Hematopoietic multipotent progenitor cell treated with erythropoietin and hydrocortisone succinate and interleukin-3 and kit ligand, for 6 days (in vitro differentiated cells): ENCODE results near the gene TMEM218.
A peak's percentile ranks its signal among the peaks of the same experiment; 100 is the strongest.

ENCODE experiments used
- DNase-seq: peaks from one replicate; pipeline ENCODE4 v3.0.0-alpha.2; 2015

Gene TMEM218

DNA sequence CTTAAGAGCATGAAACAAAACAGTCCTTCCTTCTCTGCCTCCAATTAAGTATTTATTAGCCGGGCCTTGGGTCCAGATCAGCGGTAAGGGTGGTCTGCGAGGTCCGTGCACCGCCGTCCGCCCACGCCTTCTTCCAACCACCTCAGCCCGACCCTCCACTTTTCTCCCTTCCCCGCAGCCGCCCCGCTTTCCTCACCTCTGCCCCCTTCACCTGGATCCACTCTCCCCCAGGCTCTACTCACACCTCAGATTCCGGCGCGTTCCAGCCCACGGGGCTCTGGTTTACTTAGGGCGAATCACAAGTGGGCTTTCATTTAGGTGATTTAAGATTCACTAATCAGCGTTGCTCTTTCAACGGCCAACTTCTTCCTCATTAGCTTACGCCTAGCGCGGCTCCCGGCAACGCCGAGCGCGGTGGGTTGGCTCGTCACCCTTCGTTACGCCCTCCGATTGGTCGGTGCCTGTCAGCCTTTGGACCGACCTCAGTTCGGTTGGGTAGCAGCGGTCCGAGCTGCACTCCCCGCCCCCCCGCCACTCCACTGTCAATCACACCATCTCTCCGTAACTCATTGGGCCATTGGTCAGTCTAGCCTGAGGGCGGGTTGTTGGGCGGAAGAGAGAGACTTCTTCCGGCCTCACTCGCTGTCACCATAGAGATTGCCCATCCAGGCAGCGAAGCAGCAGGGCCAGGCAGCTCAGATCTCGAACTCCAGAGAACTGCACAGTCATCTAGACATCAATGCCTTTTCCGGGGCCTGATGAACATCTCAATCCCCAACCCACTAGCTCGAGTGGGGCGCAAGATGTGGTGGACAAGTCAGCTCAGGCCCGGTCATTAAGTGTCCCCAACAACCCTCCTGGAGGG, at the start of gene TMEM218:
Gene TMEM218 (minus strand): TSS at position 284 of the 865 bp plus-strand sequence. CDS start 9,385 bp downstream, outside the sequence.
- DNase-seq: peak; percentile 99

DNA sequence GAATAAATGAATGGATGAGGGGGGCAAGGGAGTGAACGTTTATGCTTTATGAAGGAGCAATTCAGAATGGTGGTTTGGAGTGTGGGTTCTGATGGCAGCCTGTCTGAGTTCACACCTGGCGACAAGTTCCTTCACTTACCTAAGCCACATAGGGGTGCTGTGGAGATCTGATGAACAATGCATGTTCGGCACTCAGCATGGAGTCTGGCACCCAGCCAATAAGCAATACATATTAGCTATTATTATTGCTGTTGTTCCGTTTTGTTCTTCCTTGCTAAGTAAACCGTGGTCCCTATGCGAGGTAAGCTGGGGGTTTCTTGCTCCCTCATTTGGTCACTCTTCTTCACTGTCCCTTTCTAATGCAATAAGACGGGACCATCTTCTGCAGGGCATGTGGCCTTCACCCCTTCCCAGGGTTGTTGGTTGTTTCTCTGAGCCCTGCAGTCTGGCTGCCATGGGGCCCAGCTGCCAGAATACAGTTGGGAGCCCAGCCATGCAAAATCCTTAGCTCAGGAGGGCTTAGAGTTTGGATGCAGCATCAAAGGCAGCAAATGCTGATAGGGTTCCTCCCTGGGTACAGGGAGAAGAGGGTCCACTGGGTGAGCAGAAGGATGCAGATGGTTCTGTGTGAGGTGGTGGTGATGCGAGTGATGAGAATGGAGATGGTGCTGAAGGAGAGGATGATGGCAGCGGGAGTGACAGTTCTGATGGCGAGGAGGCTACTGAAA, 46.7 kb upstream of the TMEM218 start:
- DNase-seq: no peak

DNA sequence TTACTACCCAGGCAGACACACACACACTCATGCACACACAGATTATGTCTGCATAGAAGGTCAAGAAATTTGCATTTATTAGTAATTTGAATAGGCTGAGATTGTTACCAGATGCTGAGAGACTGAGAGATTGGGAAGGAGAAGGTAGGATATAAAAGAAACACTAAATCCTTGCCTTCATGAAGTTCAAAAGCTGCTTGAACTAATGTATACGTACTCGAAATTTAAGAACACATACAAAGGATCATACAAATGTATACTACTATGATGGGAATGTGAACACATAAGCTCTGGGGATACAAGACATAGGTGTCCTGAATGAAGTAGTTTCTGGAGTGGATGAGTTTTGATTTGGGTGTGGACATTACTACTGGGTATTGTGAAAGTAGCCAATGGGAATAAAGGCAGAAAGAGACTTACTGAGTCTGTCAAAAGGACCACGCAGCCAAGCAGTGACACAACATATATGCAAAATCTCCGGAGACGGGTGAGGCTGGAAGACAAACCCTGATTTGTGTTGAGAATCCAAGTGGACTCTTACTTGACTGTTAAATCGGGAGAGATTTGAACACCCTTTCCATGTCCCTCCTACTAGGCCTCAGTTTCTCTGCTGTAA, 45.8 kb upstream of the TMEM218 start:
- no peak for DNase-seq

DNA sequence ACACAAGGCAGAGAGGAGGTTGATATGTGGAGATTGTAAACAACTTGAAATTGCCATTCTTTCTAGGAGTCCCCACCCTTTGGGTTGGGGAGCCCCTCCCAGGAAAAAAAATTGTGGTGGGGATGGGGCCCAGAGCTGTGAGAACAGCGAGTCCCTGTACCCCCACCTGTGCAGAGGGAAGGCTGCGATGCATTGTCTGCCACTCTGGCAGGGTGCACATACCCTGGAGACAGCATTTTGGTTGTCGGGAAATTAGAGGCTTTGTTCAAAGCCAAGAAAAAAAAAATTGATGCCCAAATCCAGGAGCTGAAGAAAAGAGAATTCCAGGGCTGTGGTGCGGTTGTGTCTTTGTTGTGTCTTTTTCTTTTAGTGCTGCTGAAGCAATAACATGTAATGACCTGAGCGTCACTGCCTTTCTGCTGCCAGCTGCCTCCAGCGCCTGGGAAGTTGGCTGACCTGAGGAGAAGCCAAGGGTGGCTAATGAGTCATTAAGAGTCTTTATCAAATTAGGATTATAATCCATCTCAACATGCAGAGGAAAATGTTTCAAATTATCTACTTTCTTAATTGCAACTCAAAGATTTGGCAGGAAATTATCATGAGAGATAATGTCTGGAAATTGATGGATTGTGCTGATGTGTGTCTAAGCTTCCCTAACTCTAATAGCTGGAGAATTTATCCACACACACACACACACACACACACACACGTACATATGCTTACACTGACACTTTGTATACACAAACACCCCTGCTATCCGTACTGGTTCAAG, 45.1 kb upstream of the TMEM218 start:
- DNase-seq: no peak

DNA sequence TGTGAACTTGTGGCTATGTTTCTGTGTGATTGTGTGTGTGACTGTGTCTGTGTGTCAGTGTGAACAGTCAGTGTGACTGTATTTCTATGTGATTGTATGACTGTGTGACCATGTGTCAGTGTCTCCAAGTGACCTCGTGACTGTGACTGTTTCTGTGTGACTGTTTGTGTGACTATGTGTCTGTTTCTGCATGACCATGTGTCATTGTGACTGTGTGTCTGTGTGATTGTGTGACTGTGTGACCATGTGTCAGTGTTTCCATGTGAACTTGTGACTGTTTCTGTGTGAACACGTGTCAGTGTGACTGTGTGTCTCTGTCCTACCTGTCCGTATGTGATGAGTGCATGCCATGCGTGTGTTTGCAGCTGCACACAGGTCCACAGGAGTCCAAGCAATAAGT, 44.3 kb upstream of the TMEM218 start:
- no peak for DNase-seq

DNA sequence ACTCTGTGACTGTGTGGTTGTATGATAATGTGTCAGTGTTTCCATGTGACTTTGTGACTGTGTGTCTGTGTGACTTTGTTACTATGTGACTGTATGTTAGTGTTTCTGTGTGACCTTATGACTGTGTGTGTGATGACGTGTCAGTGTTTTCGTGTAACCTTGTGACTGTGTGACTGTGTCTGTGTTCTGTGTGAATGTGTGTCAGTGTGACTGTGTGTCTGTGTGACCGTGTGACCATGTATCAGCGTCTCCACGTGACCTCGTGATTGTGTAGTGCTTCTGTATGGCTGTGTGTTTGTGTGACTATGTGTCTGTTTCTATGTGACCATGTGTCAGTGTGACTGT, 43.6 kb upstream of the TMEM218 start:
- no peak for DNase-seq

DNA sequence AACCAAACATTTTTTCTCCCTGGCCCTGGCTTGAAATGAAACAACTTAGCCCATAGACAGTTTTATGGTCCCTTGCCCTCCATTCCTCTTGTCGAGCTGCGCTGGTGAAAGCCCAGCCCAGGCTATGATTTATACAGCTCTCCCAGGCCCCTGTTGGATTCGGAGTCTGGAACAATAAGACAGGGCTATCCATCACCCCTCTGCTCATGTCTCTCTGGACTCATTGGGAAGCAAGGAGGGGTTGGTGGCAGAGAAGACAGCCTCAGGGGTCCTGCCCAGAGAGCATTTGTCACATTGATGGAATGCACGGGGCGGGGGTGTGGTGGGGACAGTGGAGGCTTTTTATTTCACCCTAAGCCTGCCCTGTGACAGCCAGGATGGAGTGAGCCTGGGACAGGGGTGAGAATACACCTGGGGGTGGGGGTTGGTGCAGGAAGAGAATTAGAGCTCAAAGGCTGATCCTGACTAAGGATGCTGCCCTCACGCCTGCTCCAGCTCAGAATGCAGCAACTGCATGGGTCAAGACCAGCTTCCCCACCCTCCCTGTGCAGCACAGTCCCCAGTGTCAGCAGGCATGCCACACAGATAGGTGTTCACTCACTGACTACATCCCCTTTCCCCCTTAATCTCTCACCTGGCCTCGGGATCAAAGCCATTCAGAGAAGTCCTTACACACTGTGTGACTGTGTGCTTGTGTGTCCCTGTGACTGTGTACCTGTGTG, 43.1 kb upstream of the TMEM218 start:
- no peak for DNase-seq

DNA sequence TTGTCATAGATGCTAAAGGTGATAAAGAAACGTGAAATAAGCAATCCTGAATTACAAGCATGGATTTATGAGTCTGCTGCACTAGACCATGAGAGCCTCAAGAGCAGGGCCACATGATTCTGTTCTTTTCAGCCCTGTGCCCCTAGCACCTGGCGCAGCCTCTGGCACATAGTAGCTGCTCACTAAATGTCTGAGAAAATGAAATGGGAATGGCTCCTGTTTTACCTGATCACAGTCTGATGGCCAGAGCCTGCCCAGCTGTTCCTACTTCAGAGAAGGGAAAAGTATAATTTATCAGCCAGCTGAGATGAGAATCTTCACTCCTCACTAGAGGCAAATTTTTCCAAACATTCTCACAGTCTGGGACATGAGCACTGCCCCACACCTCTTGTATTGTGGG, 42.4 kb upstream of the TMEM218 start:
- DNase-seq: no peak

DNA sequence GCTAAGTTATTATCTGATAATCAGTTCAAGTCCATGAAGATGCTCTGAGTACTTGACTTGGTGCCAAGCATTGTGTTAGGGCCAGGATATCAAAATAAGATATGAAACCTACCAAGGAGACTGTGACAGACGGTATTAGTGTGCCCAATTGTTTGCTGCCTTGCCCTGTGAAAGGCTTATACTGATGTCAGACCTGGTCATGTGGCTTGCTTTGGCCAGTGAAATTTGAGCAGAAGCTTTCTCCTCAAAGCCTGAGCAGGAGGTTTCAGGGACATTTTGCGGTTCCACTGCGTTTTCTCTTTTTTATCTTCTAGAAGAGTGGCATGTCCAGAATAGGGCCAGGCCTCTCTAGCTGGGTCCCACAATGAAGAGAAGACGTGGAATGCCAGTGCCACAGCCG, 37.3 kb upstream of the TMEM218 start:
- no peak for DNase-seq

DNA sequence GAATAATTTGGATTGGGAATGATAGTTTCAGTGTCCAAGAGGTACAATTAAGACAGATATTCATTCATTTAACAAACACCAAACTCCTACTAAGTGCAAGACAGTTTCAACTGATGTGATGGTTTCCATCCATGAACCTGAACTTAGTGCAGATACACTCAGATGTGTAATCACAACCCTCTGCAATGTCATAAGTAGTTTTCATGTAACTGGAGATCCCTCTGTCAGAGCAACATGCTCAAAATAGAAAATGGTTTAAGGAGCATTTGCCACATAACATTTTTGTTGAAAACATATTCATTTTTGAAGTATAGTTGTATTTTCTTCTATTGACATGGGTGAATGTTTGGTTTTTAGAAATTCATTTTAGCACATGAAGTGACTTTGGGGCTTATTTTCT, 36.6 kb upstream of the TMEM218 start:
- no peak for DNase-seq

DNA sequence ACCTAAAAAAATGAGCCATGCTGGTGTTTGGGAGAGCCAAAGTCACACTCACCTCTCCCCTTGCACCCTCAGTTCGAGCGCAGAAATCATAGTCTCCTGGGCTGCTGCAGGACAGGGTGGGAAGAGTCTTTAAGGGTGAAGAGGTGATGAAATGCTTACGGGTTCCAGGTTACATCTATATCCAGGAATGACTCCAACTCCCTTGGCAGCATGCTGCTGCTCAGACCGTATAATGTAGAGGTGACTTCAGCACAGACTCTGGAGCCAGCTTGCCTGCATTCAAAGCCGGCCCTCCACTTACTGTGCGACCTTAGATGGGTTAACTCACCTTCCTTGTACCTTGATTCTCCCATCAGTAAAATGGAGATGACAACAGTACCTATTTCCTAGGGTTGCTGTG, 35.9 kb upstream of the TMEM218 start:
- DNase-seq: no peak

DNA sequence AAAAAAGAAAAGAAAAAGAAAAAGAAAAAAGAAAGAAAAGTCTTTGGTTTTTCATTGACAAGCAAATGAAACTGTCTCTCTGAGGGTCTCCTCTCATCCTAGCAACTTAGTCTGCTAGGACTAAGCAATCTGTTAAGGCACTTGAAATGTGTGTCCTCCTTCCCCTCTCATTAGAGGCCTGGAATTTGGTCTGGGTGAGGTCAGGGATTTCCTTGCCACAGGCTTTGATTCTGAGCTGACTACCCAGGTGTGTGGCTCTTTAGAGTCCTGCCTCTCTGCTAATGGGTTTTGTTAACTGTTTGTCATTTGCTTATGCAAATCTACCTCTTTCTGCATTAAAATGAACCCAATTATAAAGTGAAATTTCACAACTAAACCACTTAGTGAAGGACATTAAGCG, 34.8 kb upstream of the TMEM218 start:
- DNase-seq: no peak

DNA sequence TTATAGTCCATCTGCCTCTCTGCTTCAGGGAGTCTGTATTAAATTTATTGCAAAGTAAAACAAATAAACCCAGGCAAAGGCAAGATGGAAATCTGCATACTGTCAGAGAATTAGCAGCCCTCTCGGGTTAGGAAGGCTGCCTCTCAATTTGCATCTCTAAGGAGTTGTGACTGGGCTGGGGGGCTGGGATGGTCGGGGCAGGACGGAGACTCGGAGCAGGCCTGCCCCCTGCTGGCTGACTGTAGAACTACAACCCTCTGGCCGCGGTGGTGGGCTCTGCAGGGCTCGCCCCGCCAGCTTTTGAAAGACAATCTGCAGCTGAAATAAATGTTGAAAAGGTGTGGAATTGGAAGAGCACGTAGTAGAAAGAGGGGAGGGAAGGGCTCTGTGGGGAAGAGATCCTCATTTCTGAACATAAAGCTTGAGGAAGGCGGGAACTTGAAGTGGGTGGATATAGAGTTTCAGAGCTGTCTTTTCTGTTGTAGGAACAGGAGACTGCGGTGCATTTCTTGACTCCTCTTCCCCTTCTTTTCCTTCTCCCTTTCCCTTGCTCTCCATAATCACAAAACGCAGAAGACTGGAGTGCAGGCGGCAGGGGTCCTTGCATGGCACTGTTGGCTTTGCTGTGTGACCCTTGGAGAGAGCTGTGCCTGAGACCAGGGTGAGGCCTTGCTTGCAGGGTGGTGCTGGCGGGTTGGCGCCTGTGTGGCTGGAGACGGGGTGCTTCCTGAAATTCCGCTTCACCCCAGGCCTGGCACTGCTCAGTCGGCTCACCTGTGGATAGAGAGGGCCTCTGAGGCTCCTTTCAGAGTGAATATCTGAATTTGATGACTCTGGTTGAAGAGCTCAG, 30.5 kb upstream of the TMEM218 start:
- peak; percentile 57 for DNase-seq

DNA sequence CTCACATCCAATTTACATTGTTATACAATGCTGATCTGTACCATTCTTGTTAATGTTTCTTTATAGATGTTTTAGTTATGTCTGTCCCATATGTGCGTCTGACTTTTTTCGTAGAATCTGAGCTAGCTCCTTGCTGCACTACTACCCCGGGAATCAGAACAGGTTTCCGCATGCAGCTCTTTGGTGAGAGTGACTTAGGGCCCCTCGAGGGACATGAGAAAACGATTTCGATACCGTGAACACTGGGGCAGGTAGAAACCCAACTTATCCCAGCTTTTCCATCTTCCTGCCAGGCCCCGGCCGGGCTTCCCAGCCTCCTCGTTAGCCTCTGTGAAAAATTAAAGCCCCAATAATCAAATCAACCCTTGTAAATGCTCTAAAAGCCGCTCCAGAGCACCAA, 29.8 kb upstream of the TMEM218 start:
- no peak for DNase-seq

DNA sequence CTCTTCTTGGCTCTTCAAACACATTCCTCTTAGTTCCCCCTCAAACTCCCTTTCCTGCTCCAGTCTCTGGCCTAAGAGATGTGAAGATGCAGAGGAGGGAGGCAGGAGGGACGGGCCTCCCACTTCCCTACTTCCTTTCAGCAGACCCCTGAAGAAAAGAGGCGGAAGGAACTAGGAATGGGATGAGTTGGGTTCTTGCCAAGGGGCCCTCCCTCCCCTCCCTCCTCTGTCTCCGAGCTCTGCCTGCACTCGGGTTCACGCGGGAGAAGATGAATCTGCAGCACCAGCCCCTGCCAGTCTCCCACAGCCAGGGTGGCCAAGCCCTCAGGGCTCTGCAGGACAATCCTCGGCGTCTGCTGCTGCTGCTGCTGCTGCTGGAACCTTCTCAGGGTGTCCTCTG, 28.8 kb upstream of the TMEM218 start:
- no peak for DNase-seq

DNA sequence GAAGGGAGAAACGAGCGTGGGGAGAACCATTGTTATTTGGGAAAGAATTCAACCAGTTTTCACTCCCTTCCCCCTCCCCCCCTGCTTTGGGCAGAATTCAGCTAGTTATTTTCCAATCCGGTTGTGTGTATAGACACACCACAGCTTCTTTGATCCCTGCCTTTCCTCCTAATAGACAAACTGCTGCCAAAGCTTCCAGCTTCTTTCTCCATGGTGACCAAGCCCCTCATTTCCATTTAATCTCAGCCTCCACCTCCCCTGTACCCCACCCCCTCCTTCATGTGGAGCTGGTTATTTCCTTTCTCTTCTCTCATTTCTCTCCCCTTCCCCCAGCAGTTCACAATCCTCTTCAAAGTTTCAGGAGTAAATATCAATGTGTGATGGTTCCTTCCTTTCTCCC, 28.4 kb upstream of the TMEM218 start:
- no peak for DNase-seq

DNA sequence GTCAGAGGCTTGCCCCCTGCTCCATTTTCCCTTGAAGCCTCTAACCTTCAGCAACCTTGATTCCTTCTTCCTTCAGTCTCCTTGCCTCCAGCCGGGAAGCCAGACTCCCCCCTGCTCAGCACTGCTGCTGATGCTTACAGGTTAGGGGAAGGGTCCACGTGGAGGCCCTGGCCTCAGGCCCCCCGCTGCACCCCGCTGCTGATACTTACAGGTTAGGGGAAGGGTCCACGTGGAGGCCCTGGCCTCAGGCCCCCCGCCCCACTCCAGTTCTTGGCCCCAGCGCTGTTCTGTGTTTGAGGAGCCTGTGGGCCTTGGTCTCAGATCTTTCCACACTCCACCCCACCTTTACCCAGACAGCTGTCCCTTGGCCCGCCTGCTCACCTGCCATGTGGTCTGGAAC, 27.5 kb upstream of the TMEM218 start:
- no peak for DNase-seq

DNA sequence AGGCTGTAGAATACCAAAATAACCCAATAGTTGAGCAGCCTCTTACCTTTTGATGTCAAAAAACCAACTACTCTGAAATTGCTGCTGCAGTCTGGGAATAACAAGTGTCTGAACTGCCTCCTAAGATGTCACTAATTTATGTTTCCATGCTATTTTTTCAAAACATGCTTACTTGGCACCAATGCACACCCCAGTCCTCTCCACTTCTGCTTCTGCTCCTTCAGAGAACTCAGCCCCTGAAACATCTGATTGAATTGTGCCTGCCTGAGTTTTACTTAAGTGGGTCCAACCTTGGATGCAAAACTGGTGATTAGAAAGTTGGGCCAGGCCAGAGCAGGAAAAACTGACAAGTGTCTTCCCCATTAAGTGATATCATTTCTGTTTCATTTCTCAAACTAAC, 24.6 kb upstream of the TMEM218 start:
- DNase-seq: no peak

DNA sequence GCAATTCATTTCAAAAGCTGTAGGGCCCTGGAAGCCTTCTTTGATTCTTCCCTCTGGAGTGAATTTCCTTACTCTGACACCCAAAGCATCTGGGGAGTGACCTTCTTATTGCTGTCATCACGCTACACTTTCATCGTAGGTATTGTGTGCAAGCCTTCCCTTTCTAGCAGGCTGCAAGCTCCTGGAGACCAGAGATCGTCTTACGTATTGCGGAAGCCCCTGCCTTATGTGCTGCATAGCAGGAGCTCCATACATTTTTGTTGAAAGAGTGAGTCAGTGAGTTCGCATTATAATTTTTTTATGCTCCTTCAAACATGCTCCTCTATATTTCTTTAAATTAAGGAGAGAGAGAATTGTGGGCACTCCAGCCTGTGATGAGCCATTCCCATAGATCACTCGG, 21.2 kb upstream of the TMEM218 start:
- DNase-seq: no peak

DNA sequence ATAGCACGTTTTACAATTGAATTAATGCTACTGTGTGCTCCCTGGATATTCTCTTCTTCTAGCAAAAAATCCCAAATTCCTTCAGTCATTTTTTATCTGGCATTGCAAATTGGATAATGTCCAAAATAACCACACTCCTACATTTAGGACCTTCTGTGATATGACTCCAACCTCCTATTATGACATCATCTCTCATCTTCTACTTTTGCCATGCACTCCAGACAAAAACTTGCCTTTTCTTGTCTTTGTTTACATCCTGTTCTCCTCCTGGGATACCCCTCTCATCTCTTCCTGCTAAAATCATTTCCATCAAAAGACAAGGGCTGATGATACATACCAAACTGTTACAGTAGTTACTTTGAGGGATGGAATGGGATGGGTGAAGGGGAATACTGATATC, 20.6 kb upstream of the TMEM218 start:
- DNase-seq: no peak

DNA sequence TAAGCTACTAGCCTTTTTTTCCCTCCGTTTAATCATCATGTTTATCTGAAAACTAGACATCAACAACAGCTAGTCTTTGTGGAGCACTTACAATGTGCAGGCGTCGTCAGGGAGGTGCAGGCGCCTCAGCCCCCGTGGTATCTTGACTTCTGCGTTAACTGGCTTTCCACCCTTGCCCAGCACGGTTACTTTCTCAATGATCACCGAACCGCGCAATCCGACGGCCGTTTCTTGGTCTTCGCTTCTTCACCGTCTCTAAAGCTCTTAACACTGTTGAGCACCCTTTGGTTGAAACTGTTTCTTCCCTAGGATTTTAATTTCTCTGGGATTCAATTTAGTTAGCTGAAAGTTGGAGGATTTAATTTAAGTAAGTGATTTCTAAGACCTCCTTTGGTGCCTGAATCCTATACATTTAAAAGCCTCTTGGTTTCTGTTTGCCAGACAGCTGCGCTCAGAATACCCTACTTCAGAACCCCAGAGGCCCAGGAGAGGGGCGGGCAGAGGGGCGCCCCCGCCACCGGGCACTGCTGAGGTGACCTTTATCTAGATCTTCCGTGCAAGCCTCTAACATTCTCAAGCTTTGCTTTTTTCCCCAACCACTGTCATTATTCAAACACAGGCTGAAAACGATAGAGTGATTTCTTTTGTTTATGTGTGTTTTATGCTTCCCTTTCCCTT, 18.0 kb upstream of the TMEM218 start:
- no peak for DNase-seq
